DOHH2 (cell line): ENCODE results near the gene CORO1A.

Source experiments
- EZH2phosphoT487 ChIP-seq: fragments of 200-600 bp; sonication (generic); IDR thresholded peaks from 2 replicates; pipeline ENCODE4 v1.6.1; 2017; ENCODE audit warnings: borderline replicate concordance, mild to moderate bottlenecking, antibody characterized with exemption, low read length, moderate library complexity, mixed read lengths
- TF ChIP-seq, protein P1 (sequence below): fragments of 200-600 bp; sonication (generic); IDR thresholded peaks from one replicate; pipeline ENCODE4 v1.5.1; 2014; ENCODE audit warnings: antibody characterized with exemption, mild to moderate bottlenecking, low read depth, low read length; ENCODE audit not compliant: poor library complexity, severe bottlenecking

DNA sequence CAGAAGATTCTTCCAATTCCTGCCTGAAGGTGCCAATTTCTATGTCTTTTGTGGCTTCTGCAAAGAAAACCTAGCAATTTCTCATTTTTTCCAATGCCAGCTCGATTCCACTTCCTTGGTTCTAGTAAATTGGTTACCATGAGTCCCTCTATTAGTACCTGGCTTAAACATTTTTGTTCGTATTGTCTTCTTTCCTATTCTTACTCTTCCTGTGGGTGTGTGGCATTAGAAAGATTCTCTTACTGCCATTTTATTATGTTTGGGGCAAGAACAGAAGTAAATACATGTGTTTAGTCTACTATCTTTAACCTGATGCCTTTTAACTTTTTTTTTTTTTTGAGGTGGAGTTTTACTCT lies 40.1 kb upstream of the CORO1A start:
- TF ChIP-seq EZH2phosphoT487: no peak
- TF ChIP-seq, protein P1, sequence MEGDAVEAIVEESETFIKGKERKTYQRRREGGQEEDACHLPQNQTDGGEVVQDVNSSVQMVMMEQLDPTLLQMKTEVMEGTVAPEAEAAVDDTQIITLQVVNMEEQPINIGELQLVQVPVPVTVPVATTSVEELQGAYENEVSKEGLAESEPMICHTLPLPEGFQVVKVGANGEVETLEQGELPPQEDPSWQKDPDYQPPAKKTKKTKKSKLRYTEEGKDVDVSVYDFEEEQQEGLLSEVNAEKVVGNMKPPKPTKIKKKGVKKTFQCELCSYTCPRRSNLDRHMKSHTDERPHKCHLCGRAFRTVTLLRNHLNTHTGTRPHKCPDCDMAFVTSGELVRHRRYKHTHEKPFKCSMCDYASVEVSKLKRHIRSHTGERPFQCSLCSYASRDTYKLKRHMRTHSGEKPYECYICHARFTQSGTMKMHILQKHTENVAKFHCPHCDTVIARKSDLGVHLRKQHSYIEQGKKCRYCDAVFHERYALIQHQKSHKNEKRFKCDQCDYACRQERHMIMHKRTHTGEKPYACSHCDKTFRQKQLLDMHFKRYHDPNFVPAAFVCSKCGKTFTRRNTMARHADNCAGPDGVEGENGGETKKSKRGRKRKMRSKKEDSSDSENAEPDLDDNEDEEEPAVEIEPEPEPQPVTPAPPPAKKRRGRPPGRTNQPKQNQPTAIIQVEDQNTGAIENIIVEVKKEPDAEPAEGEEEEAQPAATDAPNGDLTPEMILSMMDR: no peak
